Activated CD4-positive, alpha-beta T cell treated with anti-CD3 and anti-CD28 coated beads for 36 hours (primary cell): ENCODE results near the gene CD79B. TPM values are rescaled to one million over a fixed set of nuclear protein-coding genes. Genes with fewer than 3 reads are reported as not detected.
A peak's percentile ranks its signal among the peaks of the same experiment; 100 is the strongest.
"Not testable (repeated sequence)": the region's sequence is repeated elsewhere in the genome, so short reads cannot be mapped to it uniquely, and the experiment has no call there.

Experiments
- ATAC-seq: fragments of 200-7000 bp; cut with Tn5 transposase; one replicate; pipeline ENCODE4 v1.10.0; 2021; ENCODE audit warnings: mild to moderate bottlenecking, moderate library complexity
- CTCF ChIA-PET: fragments of 350-600 bp; sonication (Branson Sonifier 250); formaldehyde crosslinking; loops from one replicate; lab custom pipeline; 2021; ENCODE audit warnings: antibody characterized with exemption; lab: Charles Lee
- POLR2A ChIA-PET: fragments of 350-600 bp; sonication (Branson Sonifier 250); formaldehyde crosslinking; loops from one replicate; lab custom pipeline; 2021; ENCODE audit warnings: antibody characterized with exemption, inconsistent platforms; lab: Charles Lee
- DNase-seq: peaks from one replicate; pipeline ENCODE4 v3.0.0-alpha.2; 2020
- H3K27ac Mint-ChIP-seq: one replicate; pipeline ENCODE4 v1.8.0; 2021; ENCODE audit warnings: mixed read lengths
- H3K27me3 Mint-ChIP-seq: one replicate; pipeline ENCODE4 v1.8.0; 2021; ENCODE audit warnings: mixed read lengths
- H3K36me3 Mint-ChIP-seq: one replicate; pipeline ENCODE4 v1.8.0; 2021; ENCODE audit warnings: low read depth, mixed read lengths
- H3K4me1 Mint-ChIP-seq: one replicate; pipeline ENCODE4 v1.8.0; 2021; ENCODE audit warnings: mixed read lengths
- H3K4me3 Mint-ChIP-seq: one replicate; pipeline ENCODE4 v1.8.0; 2021; ENCODE audit warnings: mild to moderate bottlenecking, moderate library complexity, mixed read lengths
- H3K9me3 Mint-ChIP-seq: one replicate; pipeline ENCODE4 v1.8.0; 2021; ENCODE audit warnings: low read depth, mixed read lengths
- intact Hi-C, 2 experiments: fragments of 100-400 bp; cut with DNase I in 1 of 2; cut with micrococcal nuclease in 1 of 2; formaldehyde crosslinking; loops; one replicate each; pipeline versions ENCODE4 v1.14.2 to v1.15.1; 2022 to 2024; cut with DNase I, micrococcal nuclease
- total RNA-seq, 2 experiments: library from RNA; stranded (reverse); gene quantifications; one replicate each; pipeline ENCODE4 v1.2.3, GENCODE V29; 2021

The CD79B gene
- total RNA-seq, 2 experiments from 2014 or later = 19.8 to 28.0 TPM

DNA sequence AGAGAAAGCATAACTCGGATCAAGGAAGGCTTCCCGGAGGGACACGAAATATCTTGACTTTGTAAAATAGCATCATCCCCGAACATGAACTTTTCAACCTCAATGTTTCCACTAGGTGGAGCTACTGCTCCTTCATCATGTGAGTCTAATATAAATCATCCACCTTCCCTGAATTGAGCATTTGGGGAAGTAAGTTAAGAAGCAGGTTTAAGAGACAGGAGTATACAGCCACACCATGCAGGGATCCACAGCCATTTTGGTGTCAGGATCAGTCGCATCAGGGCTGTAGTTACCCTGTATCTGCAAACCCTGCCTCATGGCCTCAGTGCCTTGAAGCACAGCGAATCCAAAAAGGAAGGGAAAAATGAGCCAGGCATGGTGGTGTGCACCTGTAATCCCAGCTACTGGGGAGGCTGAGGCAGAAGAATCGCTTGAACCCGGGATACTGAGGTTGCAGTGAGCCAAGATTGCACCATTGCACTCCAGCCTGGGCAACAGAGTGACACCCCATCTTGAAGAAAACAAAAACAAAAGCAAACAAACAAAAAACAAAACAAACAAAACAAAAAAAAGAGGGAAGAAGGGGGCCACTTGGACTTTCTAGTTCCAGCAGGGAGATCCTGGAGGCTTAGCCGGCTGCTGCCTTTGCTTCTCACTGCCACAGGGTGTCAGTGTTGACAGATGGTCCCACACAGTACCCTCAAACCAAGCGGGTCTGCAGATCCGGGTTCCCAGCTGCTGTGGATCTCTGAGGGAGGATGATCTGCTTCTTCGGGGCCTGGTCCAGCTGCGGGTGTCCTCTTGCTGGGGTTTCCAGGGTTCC is 42.9 kb downstream of the CD79B start:
- CTCF ChIA-PET = interaction anchor here (0.5 to 4.1 kb wide), 14 partner anchors 15 to 244 kb away, joined by 3 to 19 read pairs (median 4); partner anchors contain the start of gene CSHL1
- DNase-seq (peak; percentile 36), ATAC-seq (peak; percentile 82)
- H3K36me3 Mint-ChIP-seq, H3K9me3 Mint-ChIP-seq, H3K27me3 Mint-ChIP-seq, H3K4me3 Mint-ChIP-seq, POLR2A ChIA-PET, H3K4me1 Mint-ChIP-seq, H3K27ac Mint-ChIP-seq, intact Hi-C loops: not testable (repeated sequence)

DNA sequence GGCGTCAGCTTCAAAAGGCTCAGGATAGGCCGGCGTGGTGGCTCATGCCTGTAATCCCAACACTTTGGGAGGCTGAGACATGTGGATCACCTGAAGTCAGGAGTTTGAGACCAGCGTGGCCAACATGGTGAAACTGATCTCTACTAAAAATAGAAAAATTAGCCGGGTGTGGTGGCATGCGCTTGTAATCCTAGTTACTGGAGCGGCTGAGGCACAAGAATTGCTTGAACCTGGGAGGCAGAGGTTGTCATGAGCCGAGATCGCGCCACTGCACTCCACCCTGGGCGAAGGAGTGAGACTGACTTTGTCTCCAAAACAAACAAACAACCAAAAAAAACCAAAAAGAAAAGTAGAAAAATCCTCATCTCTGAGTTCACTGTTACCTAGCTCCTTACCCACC is 47.0 kb downstream of the CD79B start:
- H3K36me3 Mint-ChIP-seq, H3K9me3 Mint-ChIP-seq, DNase-seq, intact Hi-C loops, POLR2A ChIA-PET, H3K27me3 Mint-ChIP-seq, ATAC-seq, H3K27ac Mint-ChIP-seq, H3K4me3 Mint-ChIP-seq, H3K4me1 Mint-ChIP-seq: not testable (repeated sequence)
- CTCF ChIA-PET = interaction anchor here (1.3 kb wide), 1 partner anchor 140 kb away, joined by 3 read pairs; no protein-coding TSS in a partner anchor

DNA sequence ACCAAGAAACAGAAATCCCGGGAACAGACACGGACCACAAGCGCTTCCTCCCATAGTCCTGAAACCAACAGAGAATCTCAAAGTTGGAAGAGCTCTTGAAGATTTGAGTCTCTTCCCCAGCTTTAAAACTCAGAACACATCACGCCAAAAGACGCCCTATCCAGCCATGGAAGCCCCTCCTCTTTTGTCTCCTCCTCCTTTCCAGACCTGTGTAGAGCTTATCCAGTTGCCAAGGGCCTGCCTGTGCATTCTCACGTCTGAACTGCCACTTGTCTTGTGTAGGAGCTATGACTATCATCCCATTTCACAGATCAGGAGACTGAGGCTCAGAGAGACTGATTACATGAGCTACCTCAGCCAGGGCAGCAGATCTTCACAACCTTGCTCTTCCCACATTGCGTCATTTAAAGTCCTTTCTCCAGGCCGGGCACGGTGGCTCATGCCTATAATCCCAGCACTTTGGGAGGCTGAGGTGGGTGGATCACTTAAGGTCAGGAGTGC is 49.5 kb downstream of the CD79B start:
- POLR2A ChIA-PET, H3K27me3 Mint-ChIP-seq, intact Hi-C loops, H3K9me3 Mint-ChIP-seq, H3K27ac Mint-ChIP-seq, DNase-seq, H3K36me3 Mint-ChIP-seq, H3K4me1 Mint-ChIP-seq, ATAC-seq, H3K4me3 Mint-ChIP-seq: not testable (repeated sequence)
- CTCF ChIA-PET = interaction anchor here (0.6 to 1.2 kb wide), 7 partner anchors 10 to 1400 kb away, joined by 3 to 5 read pairs (median 3); no protein-coding TSS in a partner anchor

- H3K4me1 Mint-ChIP-seq = no peaks in the 10 kb centered on the region
- intact Hi-C loops = no loop called here
Observed at GRCh38 chr17:63881935-63882601, 50.1 kb downstream of the CD79B start, which contains the start of gene GH2. GH2 (minus strand) TSS chr17:63881944; CDS start chr17:63881801, 143 bp downstream.

DNA sequence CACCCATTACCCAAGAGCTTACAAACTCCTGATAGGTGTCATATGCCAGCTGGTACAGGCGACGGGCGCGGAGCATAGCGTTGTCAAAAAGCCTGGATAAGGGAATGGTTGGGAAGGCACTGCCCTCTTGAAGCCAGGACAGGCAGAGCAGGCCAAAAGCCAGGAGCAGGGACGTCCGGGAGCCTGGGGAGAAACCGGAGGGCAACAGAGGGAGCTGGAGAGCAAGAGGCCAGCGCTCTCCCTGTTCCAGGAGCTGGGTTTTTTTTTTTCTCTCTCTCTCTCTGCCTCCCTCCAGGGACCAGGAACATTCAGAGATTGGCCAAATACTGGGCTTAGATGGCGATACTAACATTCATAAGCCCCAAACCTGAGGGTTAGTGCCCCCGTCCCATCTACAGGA is 50.8 kb downstream of the CD79B start:
- intact Hi-C loops, H3K9me3 Mint-ChIP-seq, H3K4me1 Mint-ChIP-seq, H3K27me3 Mint-ChIP-seq, POLR2A ChIA-PET, ATAC-seq, H3K36me3 Mint-ChIP-seq, DNase-seq, H3K4me3 Mint-ChIP-seq, H3K27ac Mint-ChIP-seq: not testable (repeated sequence)
- CTCF ChIA-PET = interaction anchor here (0.6 to 1.1 kb wide), 7 partner anchors 11 to 296 kb away, joined by 3 to 7 read pairs (median 4); no protein-coding TSS in a partner anchor

More at GRCh38 chr17:63881935-63882601, 50.1 kb downstream of the CD79B start, which contains the start of gene GH2:
- Mint-ChIP-seq H3K9me3 (no peaks in the 10 kb centered on the region), H3K27ac (no peak within 1 kb of the TSS), H3K36me3 (no peaks in the 10 kb centered on the region), H3K27me3 (no peaks in the 10 kb centered on the region), H3K4me3 (no peak within 1 kb of the TSS)
- ChIA-PET POLR2A (no interaction called here), CTCF (interaction anchor here (1.1 to 1.2 kb wide), 3 partner anchors 10 to 147 kb away, joined by 3 to 4 read pairs (median 4); no protein-coding TSS in a partner anchor)
- ATAC-seq = peak; percentile 96
- peak; percentile 77 for DNase-seq

DNA sequence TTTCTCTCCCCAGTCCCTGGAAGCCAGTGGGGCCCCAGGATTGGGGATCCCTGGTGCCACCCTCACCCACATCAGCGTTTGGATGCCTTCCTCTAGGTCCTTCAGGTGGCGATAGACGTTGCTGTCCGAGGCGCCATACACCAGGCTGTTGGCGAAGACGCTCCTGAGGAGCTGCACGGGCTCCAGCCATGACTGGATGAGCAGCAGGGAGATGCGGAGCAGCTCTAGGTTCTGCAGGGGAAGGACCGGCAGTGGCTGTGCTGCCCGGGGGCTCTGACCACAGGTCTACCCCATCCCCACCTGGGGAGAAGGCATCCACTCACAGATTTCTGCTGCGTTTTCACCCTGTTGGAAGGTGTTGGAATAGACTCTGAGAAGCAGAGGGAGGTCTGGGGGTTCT is 51.4 kb downstream of the CD79B start:
- H3K4me1 Mint-ChIP-seq = no peaks in the 10 kb centered on the region
- DNase-seq (no peak), ATAC-seq (no peak)
- ChIA-PET POLR2A (no interaction called here), CTCF (interaction anchor here (0.6 to 1.1 kb wide), 5 partner anchors 11 to 253 kb away, joined by 3 to 7 read pairs (median 4); no protein-coding TSS in a partner anchor)
- no peaks in the 10 kb centered on the region for H3K9me3 Mint-ChIP-seq
- H3K4me3 Mint-ChIP-seq = no peak overlapping the region
- intact Hi-C loops = no loop called here
- no peaks in the 10 kb centered on the region for H3K27me3 Mint-ChIP-seq
- H3K36me3 Mint-ChIP-seq = no peaks in the 10 kb centered on the region
- no peak overlapping the region for H3K27ac Mint-ChIP-seq

Other genes starting within 250 kb of the CD79B start
- 100 to 1,000 TPM; 119 to 127 TPM for gene LIMD2, start 232.2 kb downstream of the CD79B start, total RNA-seq
- gene STRADA, start 190.5 kb downstream of the CD79B start, total RNA-seq = 10 to 100 TPM; 51.0 to 53.6 TPM
- gene CCDC47, start 158.7 kb downstream of the CD79B start, total RNA-seq = 10 to 100 TPM; 76.9 to 82.3 TPM
- 100 to 1,000 TPM; 109 to 173 TPM for gene DDX42, start 158.2 kb downstream of the CD79B start, total RNA-seq
- gene PSMC5, start 104.9 kb downstream of the CD79B start, total RNA-seq = 100 to 1,000 TPM in 1 of 2 experiments, 10 to 100 TPM in 1; 98.2 to 160 TPM
- gene FTSJ3, start 104.7 kb downstream of the CD79B start, total RNA-seq = 10 to 100 TPM; 52.1 to 61.2 TPM
- 100 to 1,000 TPM in 1 of 2 experiments, 10 to 100 TPM in 1; 100.0 to 101 TPM for gene SMARCD2, start 89.6 kb downstream of the CD79B start, total RNA-seq
- not detected for gene CSH2, start 58.7 kb downstream of the CD79B start, total RNA-seq
- not detected for gene GH2, start 50.4 kb downstream of the CD79B start, total RNA-seq
- not detected for gene CSH1, start 35.8 kb downstream of the CD79B start, total RNA-seq
- not detected for gene CSHL1, start 21.1 kb downstream of the CD79B start, total RNA-seq
- under 1 TPM in 1 of 2 experiments, not detected in 1; 0.28 TPM for gene GH1, start 13.5 kb downstream of the CD79B start, total RNA-seq
- gene SCN4A, start 40.6 kb upstream of the CD79B start, total RNA-seq = under 1 TPM; 0.21 to 0.50 TPM
- gene PRR29, start 66.0 kb upstream of the CD79B start, total RNA-seq = 1 to 10 TPM; 1.0 to 1.5 TPM
- 10 to 100 TPM; 46.6 to 49.0 TPM for gene ICAM2, start 88.3 kb upstream of the CD79B start, total RNA-seq
- gene ERN1, start 197.8 kb upstream of the CD79B start, total RNA-seq = 10 to 100 TPM; 23.7 to 26.8 TPM